Measurements from ENCODE around the gene EPHA5. TPM values are rescaled to one million over a fixed set of nuclear protein-coding genes. Genes with fewer than 3 reads are reported as not detected.

The EPHA5 gene
- total and polyA plus RNA-seq, 9 of the 15 experiments (the other 6 are each of a cell fraction or from before 2014, with no cell fraction given), result 0.04 TPM; not detected in 8

DNA sequence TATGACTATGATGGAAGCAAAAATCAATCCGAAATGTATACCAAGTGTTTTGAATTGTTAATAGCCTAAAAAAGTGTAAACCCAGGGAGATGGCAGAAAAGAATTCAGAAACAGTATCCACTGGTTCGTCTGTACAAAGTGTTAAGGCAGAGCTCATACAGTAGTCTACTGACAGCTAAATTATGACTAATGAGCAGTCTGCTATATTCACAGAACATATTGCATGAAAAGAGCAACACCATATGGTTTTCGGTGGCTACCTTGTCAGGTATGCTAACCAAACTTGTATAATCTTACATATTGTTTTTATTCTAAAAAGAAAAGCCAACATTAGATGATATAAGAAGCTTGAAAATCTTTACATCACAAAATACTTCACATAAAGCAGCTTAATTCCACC, 18.5 kb downstream of the EPHA5 start (continued):
- TF ChIP-seq, protein P1, sequence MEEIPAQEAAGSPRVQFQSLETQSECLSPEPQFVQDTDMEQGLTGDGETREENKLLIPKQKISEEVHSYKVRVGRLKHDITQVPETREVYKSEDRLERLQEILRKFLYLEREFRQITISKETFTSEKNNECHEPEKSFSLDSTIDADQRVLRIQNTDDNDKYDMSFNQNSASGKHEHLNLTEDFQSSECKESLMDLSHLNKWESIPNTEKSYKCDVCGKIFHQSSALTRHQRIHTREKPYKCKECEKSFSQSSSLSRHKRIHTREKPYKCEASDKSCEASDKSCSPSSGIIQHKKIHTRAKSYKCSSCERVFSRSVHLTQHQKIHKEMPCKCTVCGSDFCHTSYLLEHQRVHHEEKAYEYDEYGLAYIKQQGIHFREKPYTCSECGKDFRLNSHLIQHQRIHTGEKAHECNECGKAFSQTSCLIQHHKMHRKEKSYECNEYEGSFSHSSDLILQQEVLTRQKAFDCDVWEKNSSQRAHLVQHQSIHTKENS (CRISPR knock-in tag; IDR thresholded peaks at IDR 0.05), result no peak

DNA sequence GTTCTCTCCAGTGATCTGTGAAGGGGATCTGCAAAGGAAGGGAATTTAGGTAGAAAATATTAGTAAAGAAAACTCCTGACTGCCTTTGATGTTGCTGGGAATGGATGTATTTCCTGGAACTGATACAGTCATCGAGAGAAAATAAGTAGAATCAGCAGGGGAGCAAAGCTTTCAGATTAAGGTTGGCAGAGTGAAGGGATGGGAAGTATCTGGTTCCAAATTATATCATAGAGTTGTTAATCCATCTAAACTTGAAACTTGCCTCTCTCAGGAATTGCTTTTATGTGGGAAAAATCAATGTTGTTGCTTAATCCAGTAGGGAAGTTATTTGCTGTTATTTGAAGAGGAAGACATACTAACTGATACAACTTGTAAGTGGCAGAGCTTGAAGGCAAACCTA, 19.3 kb downstream of the EPHA5 start:
- Histone ChIP-seq H3K9ac (ENCODE audit: insufficient read depth in 1 of 2, low read depth in 2 of 2, low read length in 2 of 2) (no peak overlapping the region), H3K9me3 (replicated peaks; ENCODE audit: control insufficient read depth, insufficient read depth, low read depth, low read length) (no peaks in the 10 kb centered on the region), H4K20me1 (replicated peaks; ENCODE audit: control insufficient read depth, insufficient read depth, low read length) (no peaks in the 10 kb centered on the region), H2AFZ (ENCODE audit: low read depth, low read length) (no peak overlapping the region), H3K27ac (ENCODE audit: extremely low read depth, low read depth, low read length) (no peak overlapping the region), H3K4me2 (ENCODE audit: insufficient read depth, low read length) (no peak overlapping the region), H3K27me3 (ENCODE audit: control insufficient read depth in 2 of 2, insufficient read depth in 2 of 2, low read length in 2 of 2) (no peaks in the 10 kb centered on the region), H3K79me2 (ENCODE audit: control insufficient read depth, insufficient read depth, low read length) (no peaks in the 10 kb centered on the region), H3K4me3 (no peak overlapping the region), H3K36me3 (ENCODE audit: control insufficient read depth, insufficient read depth, low read length) (no peaks in the 10 kb centered on the region), H3K9me1 (ENCODE audit: control insufficient read depth, insufficient read depth, low read length) (no peaks in the 10 kb centered on the region), H3K4me1 (replicated peaks in 1 of 2; ENCODE audit: control insufficient read depth in 2 of 2, insufficient read depth in 2 of 2, low read length in 2 of 2) (no peaks in the 10 kb centered on the region)
- in situ Hi-C loops (cut with MboI), result no loop called here
- CTCF ChIA-PET (ENCODE audit: low intra/inter-chr PET ratio), result no interaction called here
- ATAC-seq, result no peak
- no peak for FAIRE-seq
- DNase-seq (ENCODE audit: extremely low read depth in 1 of 4, low spot score in 3 of 4), result no peak
- POLR2A ChIA-PET, result no interaction called here
- TF ChIP-seq SAP30 (IDR thresholded peaks at IDR 0.05; ENCODE audit: borderline replicate concordance, insufficient read depth, low read depth, low read length, poor library complexity, severe bottlenecking), result no peak
- TF ChIP-seq NCOA6 (IDR thresholded peaks at IDR 0.05), result no peak
- TF ChIP-seq RBM17 (IDR thresholded peaks at IDR 0.05; ENCODE audit: borderline replicate concordance, low read depth, low read length), result no peak
- no peak for TF ChIP-seq ARID1B (IDR thresholded peaks at IDR 0.05)
- no peak for TF ChIP-seq LCOR (CRISPR knock-in tag; IDR thresholded peaks at IDR 0.05)
- TF ChIP-seq ZKSCAN3 (CRISPR knock-in tag; IDR thresholded peaks at IDR 0.05), result no peak
- no peak for TF ChIP-seq NR2F6 (CRISPR knock-in tag; IDR thresholded peaks at IDR 0.05)
- TF ChIP-seq, protein P2, sequence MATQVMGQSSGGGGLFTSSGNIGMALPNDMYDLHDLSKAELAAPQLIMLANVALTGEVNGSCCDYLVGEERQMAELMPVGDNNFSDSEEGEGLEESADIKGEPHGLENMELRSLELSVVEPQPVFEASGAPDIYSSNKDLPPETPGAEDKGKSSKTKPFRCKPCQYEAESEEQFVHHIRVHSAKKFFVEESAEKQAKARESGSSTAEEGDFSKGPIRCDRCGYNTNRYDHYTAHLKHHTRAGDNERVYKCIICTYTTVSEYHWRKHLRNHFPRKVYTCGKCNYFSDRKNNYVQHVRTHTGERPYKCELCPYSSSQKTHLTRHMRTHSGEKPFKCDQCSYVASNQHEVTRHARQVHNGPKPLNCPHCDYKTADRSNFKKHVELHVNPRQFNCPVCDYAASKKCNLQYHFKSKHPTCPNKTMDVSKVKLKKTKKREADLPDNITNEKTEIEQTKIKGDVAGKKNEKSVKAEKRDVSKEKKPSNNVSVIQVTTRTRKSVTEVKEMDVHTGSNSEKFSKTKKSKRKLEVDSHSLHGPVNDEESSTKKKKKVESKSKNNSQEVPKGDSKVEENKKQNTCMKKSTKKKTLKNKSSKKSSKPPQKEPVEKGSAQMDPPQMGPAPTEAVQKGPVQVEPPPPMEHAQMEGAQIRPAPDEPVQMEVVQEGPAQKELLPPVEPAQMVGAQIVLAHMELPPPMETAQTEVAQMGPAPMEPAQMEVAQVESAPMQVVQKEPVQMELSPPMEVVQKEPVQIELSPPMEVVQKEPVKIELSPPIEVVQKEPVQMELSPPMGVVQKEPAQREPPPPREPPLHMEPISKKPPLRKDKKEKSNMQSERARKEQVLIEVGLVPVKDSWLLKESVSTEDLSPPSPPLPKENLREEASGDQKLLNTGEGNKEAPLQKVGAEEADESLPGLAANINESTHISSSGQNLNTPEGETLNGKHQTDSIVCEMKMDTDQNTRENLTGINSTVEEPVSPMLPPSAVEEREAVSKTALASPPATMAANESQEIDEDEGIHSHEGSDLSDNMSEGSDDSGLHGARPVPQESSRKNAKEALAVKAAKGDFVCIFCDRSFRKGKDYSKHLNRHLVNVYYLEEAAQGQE (IDR thresholded peaks at IDR 0.05; ENCODE audit: borderline replicate concordance), result no peak
- TF ChIP-seq, protein P2 (CRISPR knock-in tag; IDR thresholded peaks at IDR 0.05; ENCODE audit: low read depth), result no peak
- TF ChIP-seq TARDBP (IDR thresholded peaks at IDR 0.05), result no peak
- no peak for TF ChIP-seq ZFP36 (IDR thresholded peaks at IDR 0.05; ENCODE audit: low read depth, low read length, partially characterized antibody)
- intact Hi-C loops (cut with micrococcal nuclease), result no loop called here
- WGBS (ENCODE audit: insufficient coverage, low coverage, missing lambda C conversion rate), result 0% methylated on average over 1 of the region's 1 CpG
- BruUV-seq (replicated peaks), result no TSS peak

All from K562 (cell line).